PC-3 (cell line): Measurements from ENCODE around the gene SLC5A9. TPM values are rescaled to one million over a fixed set of nuclear protein-coding genes. Genes with fewer than 3 reads are reported as not detected.
A peak's percentile ranks its signal among the peaks of the same experiment; 100 is the strongest.

ENCODE experiments used
- ATAC-seq: fragments of 200-7000 bp; cut with Tn5 transposase; 2 replicates; pipeline ENCODE4 v1.9.1; 2020; ENCODE audit warnings: mild to moderate bottlenecking, moderate library complexity
- BruUV-seq: library from RNA; stranded (reverse); fragments of 400-500 nt; replicated peaks from 2 replicates; lab custom pipeline; 2021; lab: Mats Ljungman, UMichigan
- CTCF ChIA-PET: fragments of 300-600 bp; sonication (Branson Sonifier 250); formaldehyde crosslinking; loops from one replicate; lab custom pipeline; 2022; ENCODE audit warnings: antibody characterized with exemption; lab: Charles Lee
- POLR2A ChIA-PET: fragments of 300-600 bp; sonication (Branson Sonifier 250); formaldehyde crosslinking; loops from one replicate; lab custom pipeline; 2022; ENCODE audit warnings: antibody characterized with exemption; ENCODE audit not compliant: unreplicated experiment; lab: Charles Lee
- DNase-seq: peaks from one replicate; pipeline ENCODE4 v3.0.0-alpha.2; 2015
- H2AFZ ChIP-seq: fragments of 300-600 bp; sonication (generic); 2 replicates; pipeline ENCODE4 v1.6.0; 2016; ENCODE audit warnings: antibody characterized with exemption, low read length
- H3F3A ChIP-seq: fragments of 300-600 bp; sonication (generic); one replicate; pipeline ENCODE4 v1.6.0; 2017; ENCODE audit warnings: antibody characterized with exemption, low read length, control low read depth, mild to moderate bottlenecking; ENCODE audit not compliant: unreplicated experiment
- H3K27ac ChIP-seq: fragments of 300-600 bp; sonication (generic); 2 replicates; pipeline ENCODE4 v1.5.1; 2016; ENCODE audit warnings: mild to moderate bottlenecking, low read length
- H3K27me3 ChIP-seq: fragments of 300-600 bp; sonication (generic); 2 replicates; pipeline ENCODE4 v1.6.1; 2016; ENCODE audit warnings: low read length, mixed read lengths
- H3K36me3 ChIP-seq: fragments of 300-600 bp; sonication (generic); 2 replicates; pipeline ENCODE4 v1.6.1; 2016; ENCODE audit warnings: low read depth, mixed run types, low read length, mixed read lengths
- H3K4me1 ChIP-seq: fragments of 300-600 bp; sonication (generic); 2 replicates; pipeline ENCODE4 v1.5.1; 2016; ENCODE audit warnings: low read length; ENCODE audit not compliant: insufficient read depth
- H3K4me2 ChIP-seq: fragments of 300-600 bp; sonication (generic); 2 replicates; pipeline ENCODE4 v1.6.0; 2016; ENCODE audit warnings: low read length
- H3K4me3 ChIP-seq: fragments of 300-600 bp; sonication (generic); 2 replicates; pipeline ENCODE4 v1.5.1; 2016; ENCODE audit warnings: mild to moderate bottlenecking, low read length, mixed read lengths
- H3K79me2 ChIP-seq: fragments of 300-600 bp; sonication (generic); 2 replicates; pipeline ENCODE4 v1.6.1; 2017; ENCODE audit warnings: low read length, mixed read lengths
- H3K9ac ChIP-seq: fragments of 300-600 bp; sonication (generic); 2 replicates; pipeline ENCODE4 v1.6.0; 2016; ENCODE audit warnings: mild to moderate bottlenecking, low read length
- H3K9me2 ChIP-seq: fragments of 300-600 bp; sonication (generic); replicated peaks from 2 replicates; pipeline ENCODE4 v1.6.1; 2016; ENCODE audit warnings: mixed run types, low read length, mixed read lengths
- H3K9me3 ChIP-seq: fragments of 300-600 bp; sonication (generic); 2 replicates; pipeline ENCODE4 v1.6.1; 2016; ENCODE audit warnings: low read length, mixed read lengths
- H4K20me1 ChIP-seq: fragments of 300-600 bp; sonication (generic); 2 replicates; pipeline ENCODE4 v1.6.1; 2016; ENCODE audit warnings: low read length, mixed read lengths
- CTCF ChIP-seq: fragments of 300-600 bp; sonication (generic); conservative IDR thresholded peaks from 2 replicates; pipeline ENCODE4 v1.5.1; 2017; ENCODE audit warnings: antibody characterized with exemption, low read depth, mild to moderate bottlenecking, low read length
- EZH2 ChIP-seq: fragments of 300-600 bp; sonication (generic); IDR thresholded peaks from one replicate; pipeline ENCODE4 v1.6.1; 2017; ENCODE audit warnings: antibody characterized with exemption, mild to moderate bottlenecking, low read length; ENCODE audit not compliant: unreplicated experiment
- EZH2phosphoT487 ChIP-seq: fragments of 300-600 bp; sonication (generic); IDR thresholded peaks from 2 replicates; pipeline ENCODE4 v1.6.1; 2018; ENCODE audit warnings: mild to moderate bottlenecking, antibody characterized with exemption, low read length, borderline replicate concordance
- intact Hi-C: fragments of 100-400 bp; cut with micrococcal nuclease; formaldehyde crosslinking; loops from 2 replicates; pipeline ENCODE4 v1.9.0; 2023
- total RNA-seq: library from RNA; depleted of rRNA; stranded (reverse); fragments of >200 nt; gene quantifications from 2 replicates; pipeline ENCODE4 v1.2.3, GENCODE V29; 2014

The SLC5A9 gene
- total RNA-seq, 1 experiment from 2014 or later = not detected

GRCh38 chr1:48216313-48216712, 6.2 kb upstream of the SLC5A9 start:
- no peaks in the 10 kb centered on the region for H3F3A ChIP-seq
- H4K20me1 ChIP-seq = no peaks in the 10 kb centered on the region
- peaks cover 23% of the 10 kb centered on the region for H3K27me3 ChIP-seq
- BruUV-seq = no TSS peak
- no peak overlapping the region for H3K27ac ChIP-seq
- no peaks in the 10 kb centered on the region for H3K79me2 ChIP-seq
- H3K9me3 ChIP-seq = no peaks in the 10 kb centered on the region
- H3K4me3 ChIP-seq = no peak overlapping the region
- no peak overlapping the region for H3K9ac ChIP-seq
- TF ChIP-seq CTCF = no peak
- no peak for TF ChIP-seq EZH2
- TF ChIP-seq EZH2phosphoT487 = no peak
- ChIA-PET CTCF (no interaction called here), POLR2A (no interaction called here)
- no peak for ATAC-seq
- no peaks in the 10 kb centered on the region for H3K9me2 ChIP-seq
- no peak overlapping the region for H2AFZ ChIP-seq
- H3K4me1 ChIP-seq = no peaks in the 10 kb centered on the region
- no peaks in the 10 kb centered on the region for H3K36me3 ChIP-seq
- DNase-seq = no peak
- intact Hi-C loops = no loop called here
- H3K4me2 ChIP-seq = no peak overlapping the region

GRCh38 chr1:48216941-48217340, 5.6 kb upstream of the SLC5A9 start:
- ChIA-PET POLR2A (no interaction called here), CTCF (interaction anchor here (0.5 kb wide), 1 partner anchor 483 kb away, joined by 3 read pairs; no protein-coding TSS in a partner anchor)
- DNase-seq (no peak), ATAC-seq (no peak)
- peaks cover 23% of the 10 kb centered on the region for H3K27me3 ChIP-seq
- H3K9ac ChIP-seq = no peak overlapping the region
- no peaks in the 10 kb centered on the region for H3K4me1 ChIP-seq
- no peaks in the 10 kb centered on the region for H3K9me2 ChIP-seq
- H3K36me3 ChIP-seq = no peaks in the 10 kb centered on the region
- no TSS peak for BruUV-seq
- intact Hi-C loops = no loop called here
- no peaks in the 10 kb centered on the region for H3K79me2 ChIP-seq
- no peak overlapping the region for H3K27ac ChIP-seq
- no peaks in the 10 kb centered on the region for H4K20me1 ChIP-seq
- H2AFZ ChIP-seq = no peak overlapping the region
- TF ChIP-seq EZH2phosphoT487 (no peak), CTCF (peak; percentile 31; the same call in 1 of the 2 replicates)
- H3K9me3 ChIP-seq = no peaks in the 10 kb centered on the region
- H3K4me3 ChIP-seq = no peak overlapping the region
- H3F3A ChIP-seq = no peaks in the 10 kb centered on the region
- no peak overlapping the region for H3K4me2 ChIP-seq

DNA sequence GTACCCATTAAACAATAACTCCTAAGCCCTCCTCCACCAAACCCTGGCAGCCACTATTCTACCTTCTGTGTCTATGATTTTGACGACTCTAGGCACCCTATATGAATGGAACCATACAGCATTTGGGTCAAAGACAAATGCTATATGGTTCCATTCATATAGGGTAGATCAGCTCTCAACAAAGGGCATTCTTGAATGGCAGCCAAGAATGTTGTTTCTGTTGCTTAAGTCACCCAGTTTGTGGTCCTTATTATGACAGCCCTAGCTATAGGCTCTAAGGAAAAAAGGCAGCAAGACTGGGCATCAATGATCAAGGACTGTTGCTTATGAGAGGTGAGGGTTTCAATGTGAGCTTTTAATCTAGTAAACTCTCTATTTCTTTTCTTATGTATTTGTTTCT, 4.7 kb upstream of the SLC5A9 start:
- Histone ChIP-seq H3K9me2 (no peaks in the 10 kb centered on the region), H3K36me3 (no peaks in the 10 kb centered on the region), H3K4me3 (no peak overlapping the region), H3F3A (no peaks in the 10 kb centered on the region), H3K9ac (no peak overlapping the region), H3K27me3 (peaks cover 16% of the 10 kb centered on the region), H3K27ac (no peak overlapping the region), H2AFZ (no peak overlapping the region), H3K4me2 (no peak overlapping the region), H3K9me3 (no peaks in the 10 kb centered on the region), H4K20me1 (no peaks in the 10 kb centered on the region), H3K79me2 (no peaks in the 10 kb centered on the region), H3K4me1 (no peaks in the 10 kb centered on the region)
- BruUV-seq = no TSS peak
- ATAC-seq = no peak
- DNase-seq = no peak
- no peak for TF ChIP-seq EZH2
- TF ChIP-seq EZH2phosphoT487 = no peak
- no peak for TF ChIP-seq CTCF
- ChIA-PET POLR2A (no interaction called here), CTCF (no interaction called here)
- intact Hi-C loops = no loop called here
